Measurements from ENCODE around the gene JAKMIP2.

DNA sequence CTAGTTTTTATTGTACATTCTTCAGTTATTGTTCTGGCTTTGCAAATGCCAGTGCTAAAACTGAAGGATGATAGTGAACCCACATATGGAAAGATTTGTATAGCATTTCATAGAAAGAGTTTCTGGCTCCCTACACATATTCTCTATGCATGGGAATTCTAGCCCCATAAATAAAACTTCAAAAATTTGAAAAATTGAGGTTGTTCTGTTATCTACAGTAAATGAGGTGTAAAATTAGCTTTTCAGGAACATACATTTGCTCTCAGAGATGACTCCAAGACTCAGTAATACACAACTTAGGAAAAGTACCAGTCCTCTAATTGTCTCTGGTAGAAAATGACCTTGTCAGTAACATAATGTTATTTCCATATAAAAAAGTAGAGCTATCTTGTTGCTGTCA is 192.4 kb downstream of the JAKMIP2 start:
- TF ChIP-seq, protein P1, sequence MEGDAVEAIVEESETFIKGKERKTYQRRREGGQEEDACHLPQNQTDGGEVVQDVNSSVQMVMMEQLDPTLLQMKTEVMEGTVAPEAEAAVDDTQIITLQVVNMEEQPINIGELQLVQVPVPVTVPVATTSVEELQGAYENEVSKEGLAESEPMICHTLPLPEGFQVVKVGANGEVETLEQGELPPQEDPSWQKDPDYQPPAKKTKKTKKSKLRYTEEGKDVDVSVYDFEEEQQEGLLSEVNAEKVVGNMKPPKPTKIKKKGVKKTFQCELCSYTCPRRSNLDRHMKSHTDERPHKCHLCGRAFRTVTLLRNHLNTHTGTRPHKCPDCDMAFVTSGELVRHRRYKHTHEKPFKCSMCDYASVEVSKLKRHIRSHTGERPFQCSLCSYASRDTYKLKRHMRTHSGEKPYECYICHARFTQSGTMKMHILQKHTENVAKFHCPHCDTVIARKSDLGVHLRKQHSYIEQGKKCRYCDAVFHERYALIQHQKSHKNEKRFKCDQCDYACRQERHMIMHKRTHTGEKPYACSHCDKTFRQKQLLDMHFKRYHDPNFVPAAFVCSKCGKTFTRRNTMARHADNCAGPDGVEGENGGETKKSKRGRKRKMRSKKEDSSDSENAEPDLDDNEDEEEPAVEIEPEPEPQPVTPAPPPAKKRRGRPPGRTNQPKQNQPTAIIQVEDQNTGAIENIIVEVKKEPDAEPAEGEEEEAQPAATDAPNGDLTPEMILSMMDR (IDR thresholded peaks at IDR 0.05; ENCODE audit: poor library complexity), result no peak
- TF ChIP-seq EZH2 (IDR thresholded peaks at IDR 0.05; ENCODE audit: borderline replicate concordance) (no peak), EZH2phosphoT487 (IDR thresholded peaks at IDR 0.05; ENCODE audit: low read depth, severe bottlenecking, unreplicated experiment) (no peak)

Measured in hepatocyte (in vitro differentiated cells).